Measurements from ENCODE around the gene SIVA1. TPM values are rescaled to one million over a fixed set of nuclear protein-coding genes. Genes with fewer than 3 reads are reported as not detected.

Gene SIVA1
- total RNA-seq (ENCODE audit: low replicate concordance) = 65.7 and 90.1 TPM in 2 replicates
- long read RNA-seq, transcript SIVA1-201 (4 exons, 802 nt) = major isoform, 23 of 25 reads
- long read RNA-seq, partial matches to known transcripts = 0 of 25 reads
- long read RNA-seq, other reads (novel, unspliced or antisense) = 2 of 25 reads

- DNase-seq (ENCODE audit: extremely low spot score, unreplicated experiment) = peak; percentile 100
- H3K4me3 Mint-ChIP-seq = peak within 1 kb of the TSS; percentile 90
- peaks cover 11% of the 10 kb centered on the region for H3K36me3 Mint-ChIP-seq
- peak within 1 kb of the TSS; percentile 95 for H3K27ac Mint-ChIP-seq
- no peak for TF ChIP-seq CTCF (conservative IDR thresholded peaks at IDR 0.05)
- no peaks in the 10 kb centered on the region for H3K27me3 Mint-ChIP-seq
- H3K9me3 Mint-ChIP-seq = no peaks in the 10 kb centered on the region
- H3K4me1 Mint-ChIP-seq (ENCODE audit: unreplicated experiment) = peaks cover 35% of the 10 kb centered on the region
Observed at GRCh38 chr14:104752735-104753527, at the start of gene SIVA1. TSS of gene SIVA1 (plus strand) at chr14:104753147. CDS start at chr14:104753202, 55 bp downstream.

- Mint-ChIP-seq H3K27me3 (no peaks in the 10 kb centered on the region), H3K9me3 (no peaks in the 10 kb centered on the region), H3K4me1 (ENCODE audit: unreplicated experiment) (peaks cover 3% of the 10 kb centered on the region), H3K4me3 (no peak overlapping the region), H3K27ac (no peak overlapping the region), H3K36me3 (peaks cover 4% of the 10 kb centered on the region)
- TF ChIP-seq CTCF (conservative IDR thresholded peaks at IDR 0.05) = no peak
- DNase-seq (ENCODE audit: extremely low spot score, unreplicated experiment) = no peak
Observed at GRCh38 chr14:104703269-104703668, 49.7 kb upstream of the SIVA1 start.

GRCh38 chr14:104704252-104704651 is 48.7 kb upstream of the SIVA1 start:
- Mint-ChIP-seq H3K27me3 (no peaks in the 10 kb centered on the region), H3K4me1 (ENCODE audit: unreplicated experiment) (no peaks in the 10 kb centered on the region), H3K9me3 (no peaks in the 10 kb centered on the region), H3K4me3 (no peak overlapping the region), H3K36me3 (peaks cover 4% of the 10 kb centered on the region), H3K27ac (no peak overlapping the region)
- DNase-seq (ENCODE audit: extremely low spot score, unreplicated experiment) = no peak
- no peak for TF ChIP-seq CTCF (conservative IDR thresholded peaks at IDR 0.05)

GRCh38 chr14:104705340-104706047 is 47.5 kb upstream of the SIVA1 start:
- peaks cover 4% of the 10 kb centered on the region for H3K36me3 Mint-ChIP-seq
- H3K9me3 Mint-ChIP-seq = no peaks in the 10 kb centered on the region
- H3K27ac Mint-ChIP-seq = no peak overlapping the region
- H3K27me3 Mint-ChIP-seq = no peaks in the 10 kb centered on the region
- TF ChIP-seq CTCF (conservative IDR thresholded peaks at IDR 0.05) = no peak
- H3K4me1 Mint-ChIP-seq (ENCODE audit: unreplicated experiment) = no peaks in the 10 kb centered on the region
- DNase-seq (ENCODE audit: extremely low spot score, unreplicated experiment) = no peak
- H3K4me3 Mint-ChIP-seq = no peak overlapping the region

GRCh38 chr14:104706733-104707607 is 46.0 kb upstream of the SIVA1 start:
- Mint-ChIP-seq H3K4me1 (ENCODE audit: unreplicated experiment) (no peaks in the 10 kb centered on the region), H3K27ac (no peak overlapping the region), H3K4me3 (no peak overlapping the region), H3K9me3 (no peaks in the 10 kb centered on the region), H3K36me3 (peaks cover 4% of the 10 kb centered on the region), H3K27me3 (no peaks in the 10 kb centered on the region)
- no peak for TF ChIP-seq CTCF (conservative IDR thresholded peaks at IDR 0.05)
- DNase-seq (ENCODE audit: extremely low spot score, unreplicated experiment) = no peak
